ENCODE data around the gene SPSB4.

DNA sequence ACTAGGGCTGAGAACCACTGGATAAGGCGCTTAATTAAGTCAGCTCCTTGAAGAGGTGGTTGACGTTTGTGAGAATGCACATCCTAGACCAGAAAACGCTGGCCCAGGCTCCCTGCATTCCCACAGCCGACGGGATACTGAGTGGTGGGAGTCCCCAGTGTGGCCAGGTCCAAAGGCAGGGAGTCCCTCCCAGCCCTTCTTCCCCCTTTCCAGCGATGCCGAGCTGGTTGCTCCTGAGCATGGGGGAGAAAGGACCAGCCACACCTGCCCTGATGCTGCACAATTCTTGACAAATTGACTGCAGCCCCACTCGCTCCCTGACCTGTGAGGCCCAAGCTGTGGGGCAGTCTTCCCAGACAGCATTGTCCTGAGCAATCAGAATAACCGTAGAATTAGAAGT, 101.0 kb downstream of the SPSB4 start:
- TF ChIP-seq, protein P1, sequence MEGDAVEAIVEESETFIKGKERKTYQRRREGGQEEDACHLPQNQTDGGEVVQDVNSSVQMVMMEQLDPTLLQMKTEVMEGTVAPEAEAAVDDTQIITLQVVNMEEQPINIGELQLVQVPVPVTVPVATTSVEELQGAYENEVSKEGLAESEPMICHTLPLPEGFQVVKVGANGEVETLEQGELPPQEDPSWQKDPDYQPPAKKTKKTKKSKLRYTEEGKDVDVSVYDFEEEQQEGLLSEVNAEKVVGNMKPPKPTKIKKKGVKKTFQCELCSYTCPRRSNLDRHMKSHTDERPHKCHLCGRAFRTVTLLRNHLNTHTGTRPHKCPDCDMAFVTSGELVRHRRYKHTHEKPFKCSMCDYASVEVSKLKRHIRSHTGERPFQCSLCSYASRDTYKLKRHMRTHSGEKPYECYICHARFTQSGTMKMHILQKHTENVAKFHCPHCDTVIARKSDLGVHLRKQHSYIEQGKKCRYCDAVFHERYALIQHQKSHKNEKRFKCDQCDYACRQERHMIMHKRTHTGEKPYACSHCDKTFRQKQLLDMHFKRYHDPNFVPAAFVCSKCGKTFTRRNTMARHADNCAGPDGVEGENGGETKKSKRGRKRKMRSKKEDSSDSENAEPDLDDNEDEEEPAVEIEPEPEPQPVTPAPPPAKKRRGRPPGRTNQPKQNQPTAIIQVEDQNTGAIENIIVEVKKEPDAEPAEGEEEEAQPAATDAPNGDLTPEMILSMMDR (IDR thresholded peaks at IDR 0.05), result no peak
- no peak for TF ChIP-seq POLR2A (IDR thresholded peaks at IDR 0.05)

Data from body of pancreas (tissue), 4 donors.